Mesodermal cell (in vitro differentiated cells): ENCODE data around the gene CFAP157.
A peak's percentile ranks its signal among the peaks of the same experiment; 100 is the strongest.
"Not testable (repeated sequence)": the region's sequence is repeated elsewhere in the genome, so short reads cannot be mapped to it uniquely, and the experiment has no call there.

Experiments used
- H3K27ac ChIP-seq: 2 replicates; pipeline ENCODE4 v1.7.0; 2013; ENCODE audit warnings: mild to moderate bottlenecking, low read depth, low read length, moderate library complexity; ENCODE audit not compliant: severe bottlenecking
- H3K36me3 ChIP-seq: 2 replicates; pipeline ENCODE4 v1.7.1; 2013; ENCODE audit warnings: mild to moderate bottlenecking, low read length, moderate library complexity; ENCODE audit not compliant: control insufficient read depth, insufficient read depth
- H3K4me1 ChIP-seq: one replicate; pipeline ENCODE4 v1.7.1; 2013; ENCODE audit warnings: mild to moderate bottlenecking, low read length; ENCODE audit not compliant: insufficient read depth, control insufficient read depth, poor library complexity, severe bottlenecking
- H3K4me3 ChIP-seq: 2 replicates; pipeline ENCODE4 v1.7.0; 2013; ENCODE audit warnings: low read length, control low read depth, mild to moderate bottlenecking; ENCODE audit not compliant: insufficient read depth, poor library complexity, severe bottlenecking; ENCODE audit errors: extremely low read depth
- H3K9me3 ChIP-seq: 2 replicates; pipeline ENCODE4 v1.7.1; 2013; ENCODE audit warnings: mild to moderate bottlenecking, low read length, moderate library complexity; ENCODE audit not compliant: control insufficient read depth
- WGBS, 2 experiments: methylation state at CpG; one replicate each; pipeline ENCODE4 v1.1.5; 2013; ENCODE audit warnings: missing lambda C conversion rate in 2 of 2; ENCODE audit not compliant: insufficient coverage in 2 of 2; 5-methylcytosine and 5-hydroxymethylcytosine counted together

CFAP157 gene

GRCh38 chr9:127754099-127755060, 47.6 kb downstream of the CFAP157 start:
- 2 to 3% methylated on average over 53 to 76 of the region's 86 CpGs for WGBS, 2 experiments
- Histone ChIP-seq H3K36me3 (peaks cover 17% of the 10 kb centered on the region), H3K9me3 (no peaks in the 10 kb centered on the region), H3K27ac (no peak overlapping the region), H3K4me1 (peaks cover 5% of the 10 kb centered on the region), H3K4me3 (peak overlapping the region; percentile 42)

GRCh38 chr9:127755061-127756060, 48.6 kb downstream of the CFAP157 start:
- Histone ChIP-seq H3K4me3 (peak overlapping the region; percentile 42), H3K27ac (no peak overlapping the region), H3K4me1 (peaks cover 5% of the 10 kb centered on the region), H3K36me3 (peaks cover 14% of the 10 kb centered on the region), H3K9me3 (no peaks in the 10 kb centered on the region)
- 15 to 27% methylated on average over 20 to 34 of the region's 61 CpGs for WGBS, 2 experiments

- H3K9me3 ChIP-seq: no peaks in the 10 kb centered on the region
- peaks cover 5% of the 10 kb centered on the region for H3K36me3 ChIP-seq
- peaks cover 7% of the 10 kb centered on the region for H3K4me1 ChIP-seq
- no peak overlapping the region for H3K27ac ChIP-seq
- no peak overlapping the region for H3K4me3 ChIP-seq
- 94 to 100% methylated on average over 2 to 3 of the region's 3 CpGs for WGBS, 2 experiments
Observed at GRCh38 chr9:127756233-127756632, 49.4 kb downstream of the CFAP157 start.

- H3K4me3 ChIP-seq, H3K36me3 ChIP-seq, H3K27ac ChIP-seq, H3K9me3 ChIP-seq: not testable (repeated sequence)
- peaks cover 12% of the 10 kb centered on the region for H3K4me1 ChIP-seq
- 83 to 84% methylated on average over 10 of the region's 11 CpGs for WGBS, 2 experiments
Observed at GRCh38 chr9:127756776-127757175, 50.0 kb downstream of the CFAP157 start.

- no peak overlapping the region for H3K27ac ChIP-seq
- H3K4me3 ChIP-seq: no peak overlapping the region
- WGBS, 2 experiments: 76 to 83% methylated on average over 5 of the region's 5 CpGs
- H3K9me3 ChIP-seq: no peaks in the 10 kb centered on the region
- H3K36me3 ChIP-seq: no peaks in the 10 kb centered on the region
- H3K4me1 ChIP-seq: peaks cover 32% of the 10 kb centered on the region
Observed at GRCh38 chr9:127758843-127759242, 52.1 kb downstream of the CFAP157 start.

- H3K9me3 ChIP-seq: no peaks in the 10 kb centered on the region
- WGBS, 2 experiments: 90 to 92% methylated on average over 4 of the region's 5 CpGs
- H3K4me1 ChIP-seq: peaks cover 36% of the 10 kb centered on the region
- H3K27ac ChIP-seq: no peak overlapping the region
- H3K36me3 ChIP-seq: peaks cover 4% of the 10 kb centered on the region
- no peak overlapping the region for H3K4me3 ChIP-seq
Observed at GRCh38 chr9:127761061-127761460, 54.3 kb downstream of the CFAP157 start.

- 68 to 72% methylated on average over 4 of the region's 5 CpGs for WGBS, 2 experiments
Observed at GRCh38 chr9:127761491-127761956, 54.7 kb downstream of the CFAP157 start.

GRCh38 chr9:127762111-127762676, 55.4 kb downstream of the CFAP157 start:
- no peaks in the 10 kb centered on the region for H3K9me3 ChIP-seq
- 47 to 54% methylated on average over 15 to 16 of the region's 16 CpGs for WGBS, 2 experiments

More at GRCh38 chr9:127761491-127761956, 54.7 kb downstream of the CFAP157 start:
- Histone ChIP-seq H3K27ac (peak overlapping the region; percentile 36), H3K36me3 (peaks cover 6% of the 10 kb centered on the region), H3K4me3 (no peak overlapping the region), H3K9me3 (no peaks in the 10 kb centered on the region), H3K4me1 (peaks cover 36% of the 10 kb centered on the region)

GRCh38 chr9:127763918-127764384, 57.2 kb downstream of the CFAP157 start:
- no peak overlapping the region for H3K27ac ChIP-seq
- peaks cover 50% of the 10 kb centered on the region for H3K4me1 ChIP-seq
- 51 to 53% methylated on average over 6 to 7 of the region's 7 CpGs for WGBS, 2 experiments
- H3K4me3 ChIP-seq: no peak overlapping the region
- H3K9me3 ChIP-seq: no peaks in the 10 kb centered on the region
- H3K36me3 ChIP-seq: peaks cover 10% of the 10 kb centered on the region

More at GRCh38 chr9:127762111-127762676, 55.4 kb downstream of the CFAP157 start:
- H3K4me1 ChIP-seq: peaks cover 40% of the 10 kb centered on the region
- peak overlapping the region; percentile 36 for H3K27ac ChIP-seq
- peaks cover 10% of the 10 kb centered on the region for H3K36me3 ChIP-seq
- no peak overlapping the region for H3K4me3 ChIP-seq

- 71 to 83% methylated on average over 1 of the region's 1 CpG for WGBS, 2 experiments
- H3K4me1 ChIP-seq: peaks cover 56% of the 10 kb centered on the region
- no peak overlapping the region for H3K4me3 ChIP-seq
- H3K9me3 ChIP-seq: no peaks in the 10 kb centered on the region
- H3K27ac ChIP-seq: no peak overlapping the region
- peaks cover 10% of the 10 kb centered on the region for H3K36me3 ChIP-seq
Observed at GRCh38 chr9:127765418-127765817, 58.6 kb downstream of the CFAP157 start.
